Type B pancreatic cell (in vitro differentiated cells): ENCODE results near the gene C1orf141. TPM values are rescaled to one million over a fixed set of nuclear protein-coding genes. Genes with fewer than 3 reads are reported as not detected.

Experiments
- DNase-seq: peaks from one replicate; pipeline ENCODE4 v3.0.0; 2021; ENCODE audit warnings: mixed read lengths; ENCODE audit not compliant: unreplicated experiment; ENCODE audit errors: extremely low spot score
- H3K27ac Mint-ChIP-seq: 2 replicates; pipeline ENCODE4 v1.8.0; 2021; ENCODE audit warnings: mild to moderate bottlenecking, mixed read lengths
- H3K27me3 Mint-ChIP-seq: 2 replicates; pipeline ENCODE4 v1.8.0; 2021; ENCODE audit warnings: mixed read lengths
- H3K36me3 Mint-ChIP-seq: 2 replicates; pipeline ENCODE4 v1.8.0; 2021; ENCODE audit warnings: mixed read lengths
- H3K4me1 Mint-ChIP-seq: one replicate; pipeline ENCODE4 v1.8.0; 2021; ENCODE audit warnings: mixed read lengths; ENCODE audit not compliant: unreplicated experiment
- H3K4me3 Mint-ChIP-seq: 2 replicates; pipeline ENCODE4 v1.8.0; 2021; ENCODE audit warnings: mild to moderate bottlenecking, mixed read lengths
- H3K9me3 Mint-ChIP-seq: 2 replicates; pipeline ENCODE4 v1.8.0; 2021; ENCODE audit warnings: mixed read lengths
- CTCF ChIP-seq: fragments of 200-600 bp; sonication (generic); conservative IDR thresholded peaks from 2 replicates; pipeline ENCODE4 v1.5.0; 2021; ENCODE audit warnings: antibody characterized with exemption, mild to moderate bottlenecking
- total RNA-seq: library from RNA; stranded (reverse); gene quantifications from 2 replicates; pipeline ENCODE4 v1.2.1, GENCODE V29; 2021; ENCODE audit warnings: low replicate concordance

Gene C1orf141
- total RNA-seq, 1 donor from 2014 or later = not detected

GRCh38 chr1:67110352-67110751 is 24.4 kb downstream of the C1orf141 start:
- Mint-ChIP-seq H3K9me3 (no peaks in the 10 kb centered on the region), H3K4me3 (no peak overlapping the region), H3K4me1 (peaks cover 5% of the 10 kb centered on the region), H3K27ac (no peak overlapping the region), H3K36me3 (no peaks in the 10 kb centered on the region), H3K27me3 (no peaks in the 10 kb centered on the region)
- TF ChIP-seq CTCF = no peak
- DNase-seq = no peak

GRCh38 chr1:67105508-67105907 is 29.3 kb downstream of the C1orf141 start:
- Mint-ChIP-seq H3K4me3 (no peak overlapping the region), H3K27me3 (no peaks in the 10 kb centered on the region), H3K36me3 (no peaks in the 10 kb centered on the region), H3K4me1 (peaks cover 10% of the 10 kb centered on the region), H3K9me3 (no peaks in the 10 kb centered on the region), H3K27ac (no peak overlapping the region)
- no peak for TF ChIP-seq CTCF
- no peak for DNase-seq

GRCh38 chr1:67103548-67103947 is 31.2 kb downstream of the C1orf141 start:
- Mint-ChIP-seq H3K9me3 (no peaks in the 10 kb centered on the region), H3K4me3 (no peak overlapping the region), H3K36me3 (no peaks in the 10 kb centered on the region), H3K27me3 (no peaks in the 10 kb centered on the region), H3K4me1 (peaks cover 10% of the 10 kb centered on the region), H3K27ac (no peak overlapping the region)
- no peak for TF ChIP-seq CTCF
- no peak for DNase-seq

GRCh38 chr1:67100833-67101232 is 33.9 kb downstream of the C1orf141 start:
- no peak for DNase-seq
- H3K27ac Mint-ChIP-seq = no peak overlapping the region
- H3K36me3 Mint-ChIP-seq = no peaks in the 10 kb centered on the region
- no peak overlapping the region for H3K4me3 Mint-ChIP-seq
- H3K9me3 Mint-ChIP-seq = no peaks in the 10 kb centered on the region
- no peaks in the 10 kb centered on the region for H3K27me3 Mint-ChIP-seq
- peaks cover 16% of the 10 kb centered on the region for H3K4me1 Mint-ChIP-seq
- TF ChIP-seq CTCF = no peak

- Mint-ChIP-seq H3K36me3 (no peaks in the 10 kb centered on the region), H3K4me1 (peaks cover 12% of the 10 kb centered on the region), H3K9me3 (no peaks in the 10 kb centered on the region), H3K27ac (peak overlapping the region; percentile 33), H3K4me3 (no peak overlapping the region), H3K27me3 (no peaks in the 10 kb centered on the region)
- no peak for DNase-seq
- TF ChIP-seq CTCF = no peak
Observed at GRCh38 chr1:67097305-67097704, 37.5 kb downstream of the C1orf141 start.

GRCh38 chr1:67094191-67094590 is 40.6 kb downstream of the C1orf141 start:
- Mint-ChIP-seq H3K4me3 (no peak overlapping the region), H3K4me1 (peaks cover 7% of the 10 kb centered on the region), H3K27ac (no peak overlapping the region), H3K9me3 (no peaks in the 10 kb centered on the region), H3K27me3 (no peaks in the 10 kb centered on the region), H3K36me3 (no peaks in the 10 kb centered on the region)
- DNase-seq = no peak
- no peak for TF ChIP-seq CTCF
